Measurements from ENCODE around the gene USP6NL. TPM values are rescaled to one million over a fixed set of nuclear protein-coding genes. Genes with fewer than 3 reads are reported as not detected.
"Not testable (repeated sequence)": the region's sequence is repeated elsewhere in the genome, so short reads cannot be mapped to it uniquely, and the experiment has no call there.

USP6NL gene
- total RNA-seq, 1 donor from 2014 or later = 37.8 TPM

- intact Hi-C loops (cut with DNase I) = no loop called here
- no peak for ATAC-seq
Observed at GRCh38 chr10:11505639-11506038, 105.8 kb downstream of the USP6NL start.

DNA sequence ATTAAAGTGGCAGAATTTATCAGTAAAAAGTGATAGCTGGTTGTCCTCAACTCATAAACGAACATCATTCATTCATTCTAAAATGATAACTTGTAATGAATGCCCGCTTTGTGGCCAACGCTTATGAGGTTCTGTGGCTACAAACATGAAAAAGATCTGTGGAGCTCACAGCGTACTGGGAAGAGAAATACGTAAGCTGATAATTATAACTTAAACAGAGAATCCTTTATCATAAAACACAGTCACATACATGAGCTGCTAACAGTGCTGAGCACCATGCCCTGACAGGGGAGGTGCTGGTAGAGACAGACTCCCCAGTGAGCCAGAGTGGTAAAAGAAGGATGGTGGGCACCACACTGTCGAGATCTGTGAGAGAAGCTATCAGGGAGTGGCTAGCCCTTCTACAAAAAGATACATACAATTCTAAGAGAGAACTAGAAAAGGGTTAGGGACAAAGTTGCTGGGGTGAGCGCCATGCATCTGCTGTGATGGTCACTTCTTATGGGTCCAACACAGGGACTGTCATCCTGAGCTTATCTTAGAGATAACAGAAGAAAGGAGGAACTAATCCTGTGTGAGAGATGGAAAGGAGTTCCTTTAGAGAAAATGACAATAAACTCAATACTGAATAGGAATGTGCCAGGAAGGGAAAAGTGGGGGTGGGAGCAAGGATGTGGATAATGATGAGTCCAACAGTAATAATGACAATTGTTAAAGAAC, 106.7 kb downstream of the USP6NL start:
- no peak for DNase-seq (ENCODE audit: low spot score)
- ATAC-seq = no peak
- intact Hi-C loops (cut with DNase I) = no loop called here

More at GRCh38 chr10:11505639-11506038, 105.8 kb downstream of the USP6NL start:
- no peak for DNase-seq (ENCODE audit: low spot score)

DNA sequence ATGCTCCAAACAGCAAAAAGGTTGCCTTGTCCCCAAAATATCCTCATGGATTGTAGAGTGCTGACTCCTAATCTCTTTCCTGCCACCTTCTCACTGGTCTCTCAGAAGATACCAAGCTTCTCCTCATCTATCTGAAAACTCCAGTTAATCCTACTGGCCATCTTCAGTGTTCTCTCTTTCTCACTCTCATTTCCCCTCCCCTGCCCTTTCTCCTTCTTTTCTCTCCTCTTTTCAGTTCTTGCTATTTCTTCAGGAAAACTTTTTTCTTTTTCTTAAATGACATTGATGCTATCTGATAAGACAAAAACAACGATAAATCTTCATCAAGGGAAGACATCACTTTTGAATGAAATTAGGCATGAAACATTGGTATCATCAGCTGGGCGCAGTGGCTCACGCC, 109.8 kb downstream of the USP6NL start:
- intact Hi-C loops (cut with DNase I) = no loop called here
- DNase-seq (ENCODE audit: low spot score) (no peak), ATAC-seq (no peak)

DNA sequence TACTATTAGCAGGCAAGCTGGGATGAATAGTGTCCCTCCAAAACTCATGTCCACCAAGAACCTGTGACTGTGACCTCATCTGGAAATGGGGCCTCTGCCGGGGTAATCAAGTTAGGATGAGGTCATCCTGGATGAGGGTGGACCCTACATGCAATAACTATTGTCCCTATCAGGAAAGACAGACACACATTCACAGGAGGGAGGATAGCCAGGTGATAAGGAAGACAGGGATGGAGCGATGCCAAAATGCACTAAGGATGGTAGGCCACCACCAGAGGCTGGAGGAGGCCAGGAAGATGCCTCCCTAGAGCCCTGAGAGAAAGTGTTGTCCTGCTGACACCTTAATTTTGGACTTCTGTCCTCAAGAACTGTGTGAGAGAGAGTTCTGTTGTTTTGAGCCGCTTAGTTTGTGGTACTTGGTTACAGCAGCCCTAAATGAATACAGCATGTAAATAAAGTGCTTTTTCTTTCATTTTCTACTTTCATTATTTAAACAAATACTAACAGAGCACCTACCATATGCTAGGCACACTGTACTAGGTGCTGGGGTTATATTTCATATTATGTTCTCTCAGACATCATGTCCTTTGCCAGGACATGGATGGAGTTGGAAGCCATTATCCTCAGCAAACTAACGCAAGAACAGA, 111.9 kb downstream of the USP6NL start:
- intact Hi-C loops (cut with DNase I) = no loop called here
- no peak for ATAC-seq

DNA sequence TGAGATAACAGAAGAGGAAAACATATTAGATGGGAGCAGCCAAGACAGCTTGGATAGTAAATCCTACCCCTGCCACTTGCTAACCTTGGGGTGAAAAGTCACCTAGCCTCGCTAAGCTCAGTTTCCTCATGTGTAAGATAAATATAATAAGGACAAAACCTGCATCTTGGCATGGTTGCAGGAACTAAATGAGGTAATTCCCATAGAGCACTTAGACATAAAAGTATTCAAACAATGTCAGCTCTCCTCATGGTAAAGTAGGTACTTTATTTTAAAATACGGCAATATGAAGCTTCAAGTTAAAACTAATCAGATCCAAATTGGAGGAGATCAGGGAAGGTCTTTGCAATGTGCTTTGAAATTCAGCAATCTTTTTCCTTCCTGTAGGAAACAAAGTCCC, 113.1 kb downstream of the USP6NL start:
- ATAC-seq = no peak
- no peak for DNase-seq (ENCODE audit: low spot score)
- intact Hi-C loops (cut with DNase I) = no loop called here

More for the DNA sequence above, 111.9 kb downstream of the USP6NL start:
- no peak for DNase-seq (ENCODE audit: low spot score)

DNA sequence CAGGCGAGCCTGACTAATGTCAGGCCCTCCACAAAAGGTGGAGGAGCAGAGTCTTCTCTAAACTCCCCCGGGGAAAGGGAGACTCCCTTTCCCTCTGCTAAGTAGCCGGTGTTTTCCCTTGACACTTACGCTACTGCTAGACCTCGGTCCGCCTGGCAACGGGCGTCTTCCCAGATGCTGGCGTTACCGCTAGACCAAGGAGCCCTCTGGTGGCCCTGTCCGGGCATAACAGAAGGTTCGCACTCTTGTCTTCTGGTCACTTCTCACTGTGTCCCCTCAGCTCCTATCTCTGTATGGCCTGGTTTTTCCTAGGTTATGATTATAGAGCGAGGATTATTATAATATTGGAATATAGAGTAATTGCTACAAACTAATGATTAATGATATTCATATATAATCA, 116.5 kb downstream of the USP6NL start:
- ATAC-seq; intact Hi-C loops (cut with DNase I): not testable (repeated sequence)
- peak; percentile 68 for DNase-seq (ENCODE audit: low spot score)

DNA sequence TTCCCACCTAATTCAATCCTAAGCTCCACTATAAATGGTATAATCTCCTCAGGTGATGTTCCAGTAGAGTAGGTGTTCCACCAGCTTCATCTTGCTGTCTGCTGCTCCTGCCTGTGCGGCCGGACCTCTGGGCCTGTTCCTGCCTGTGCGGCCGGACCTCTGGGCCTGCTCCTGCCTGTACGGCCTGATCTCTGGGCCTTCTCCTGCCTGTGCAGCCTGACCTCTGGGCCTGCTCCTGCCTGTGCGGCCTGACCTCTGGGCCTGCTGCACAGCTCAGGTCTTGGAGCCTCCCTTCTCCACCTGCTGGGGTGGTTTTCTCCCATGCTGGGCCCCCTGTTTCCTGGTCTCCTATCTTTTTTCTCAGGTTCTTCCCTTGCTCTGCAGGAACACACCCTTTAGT, 117.8 kb downstream of the USP6NL start:
- ATAC-seq (no peak), DNase-seq (ENCODE audit: low spot score) (no peak)
- intact Hi-C loops (cut with DNase I) = no loop called here

DNA sequence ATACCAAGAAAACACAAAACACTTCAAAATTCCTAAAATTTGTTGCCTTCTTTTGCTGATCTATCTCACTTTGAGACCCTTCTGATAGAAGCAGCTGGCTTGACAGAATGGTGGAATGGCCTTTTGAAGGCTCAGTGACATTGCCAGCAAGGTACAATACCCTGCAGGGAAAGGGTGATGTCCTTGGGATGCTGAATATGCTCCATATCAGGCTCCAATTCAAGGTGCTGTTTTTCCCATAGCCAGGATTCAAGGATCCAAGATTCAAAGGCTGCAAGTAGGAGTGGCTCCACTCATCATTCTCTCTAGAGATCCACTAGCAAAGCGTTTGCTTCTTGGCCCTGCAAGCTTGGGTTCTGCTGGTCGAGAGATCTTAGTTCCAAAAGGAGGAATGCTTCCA, 120.4 kb downstream of the USP6NL start:
- ATAC-seq = no peak
- intact Hi-C loops (cut with DNase I) = no loop called here

DNA sequence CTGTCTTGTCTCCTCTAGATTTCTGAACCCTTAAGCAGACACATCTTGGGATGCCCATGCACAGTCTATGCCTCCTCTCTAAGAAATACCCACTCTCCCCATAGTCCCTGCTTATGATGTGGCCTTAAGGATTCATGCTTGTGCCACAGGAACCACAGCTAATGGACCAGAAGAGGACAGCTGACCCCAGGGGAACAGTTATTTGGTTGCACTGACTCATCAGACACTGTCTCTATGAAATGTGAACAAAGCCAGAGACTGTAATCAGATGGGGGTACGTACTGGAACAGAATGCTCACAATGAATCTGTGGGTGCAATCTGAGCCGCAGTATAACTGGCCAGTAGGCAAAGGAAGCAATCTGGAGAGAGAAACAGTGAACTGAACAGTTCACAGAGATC, 121.9 kb downstream of the USP6NL start:
- intact Hi-C loops (cut with DNase I) = no loop called here
- no peak for DNase-seq (ENCODE audit: low spot score)
- ATAC-seq = no peak

More for the DNA sequence above, 120.4 kb downstream of the USP6NL start:
- DNase-seq (ENCODE audit: low spot score) = no peak

DNA sequence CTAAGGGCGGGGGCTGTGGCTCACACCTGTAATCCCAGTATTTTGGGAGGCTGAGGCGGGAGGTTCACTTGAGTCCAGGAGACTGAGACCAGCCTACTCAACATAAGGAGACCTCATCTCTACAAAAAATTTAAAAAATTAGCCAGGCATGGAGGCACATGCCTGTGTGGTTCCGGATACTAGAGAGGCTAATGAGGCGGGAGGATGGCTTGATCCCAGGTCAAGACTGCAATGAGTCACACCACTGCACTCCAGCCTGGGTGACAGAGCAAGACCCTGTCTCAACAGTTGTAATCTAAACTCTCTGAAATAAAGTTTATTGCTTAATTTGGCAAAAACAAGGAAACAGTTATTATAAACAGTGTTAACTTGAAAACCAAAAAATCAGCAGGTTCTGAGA, 123.3 kb downstream of the USP6NL start:
- DNase-seq (ENCODE audit: low spot score) (no peak), ATAC-seq (no peak)
- intact Hi-C loops (cut with DNase I) = no loop called here

DNA sequence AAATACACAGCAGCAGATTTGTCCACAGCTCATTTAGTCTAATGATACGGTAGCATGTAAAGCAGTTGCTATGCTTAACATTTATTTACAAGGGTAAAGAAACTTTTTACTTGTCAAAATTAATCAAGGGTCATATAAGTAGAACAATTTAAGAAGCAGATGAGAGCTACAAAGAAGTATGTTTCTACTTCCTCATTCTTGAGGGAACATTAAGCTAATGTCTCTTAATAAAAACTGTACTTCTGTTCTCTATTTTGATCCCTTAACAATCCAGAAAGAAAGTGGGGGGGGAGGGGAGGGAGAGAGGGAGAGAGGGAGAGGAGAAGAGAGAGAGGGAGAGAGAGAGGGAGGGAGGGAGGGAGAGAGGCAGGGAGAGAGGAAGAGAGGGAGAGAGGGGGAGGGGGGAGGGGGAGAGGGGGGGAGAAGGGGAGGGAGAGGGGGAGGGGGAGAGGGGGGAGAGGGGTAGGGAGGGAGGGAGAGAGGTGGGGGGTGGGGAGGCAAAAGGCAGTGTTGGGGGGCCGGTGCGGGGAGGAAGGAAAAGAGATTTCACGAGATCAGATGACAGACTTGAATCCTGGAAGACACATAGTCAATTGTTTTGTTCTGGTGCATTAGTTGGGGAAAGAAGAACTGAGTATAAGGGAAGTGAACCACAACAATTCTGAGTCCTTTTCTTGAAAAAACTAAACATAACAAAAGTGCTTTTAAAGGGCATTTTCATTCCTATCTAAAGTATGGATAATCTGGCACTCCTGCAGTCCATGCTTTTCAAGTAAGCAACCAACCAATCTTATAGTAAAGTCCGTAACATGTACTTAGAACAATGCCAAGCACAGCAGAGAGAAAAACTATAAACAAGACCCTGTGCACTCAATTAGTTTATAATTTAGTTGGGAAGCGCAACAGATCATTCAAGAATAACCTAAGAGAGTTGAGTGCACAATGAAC, 128.0 kb downstream of the USP6NL start:
- ATAC-seq (no peak), DNase-seq (ENCODE audit: low spot score) (no peak)
- intact Hi-C loops (cut with DNase I) = no loop called here

DNA sequence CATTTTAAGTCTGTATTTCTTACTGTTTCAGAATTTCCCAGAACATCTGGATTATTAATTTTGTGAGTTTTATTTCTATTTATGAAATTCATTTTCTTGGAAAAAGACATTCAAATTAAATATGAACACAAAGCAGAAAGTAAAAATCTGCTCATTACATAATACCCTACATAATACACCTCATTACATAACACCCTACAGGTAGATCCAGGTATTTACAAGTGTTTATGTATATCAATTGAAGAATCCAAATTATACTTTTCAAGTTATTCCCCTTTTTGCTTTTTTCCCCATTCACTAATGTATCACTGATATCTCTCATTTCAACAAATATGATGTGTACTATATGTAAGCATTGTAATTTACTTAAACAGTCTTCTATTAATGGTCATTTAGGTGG, 129.1 kb downstream of the USP6NL start:
- ATAC-seq = no peak
- intact Hi-C loops (cut with DNase I) = no loop called here
- no peak for DNase-seq (ENCODE audit: low spot score)

DNA sequence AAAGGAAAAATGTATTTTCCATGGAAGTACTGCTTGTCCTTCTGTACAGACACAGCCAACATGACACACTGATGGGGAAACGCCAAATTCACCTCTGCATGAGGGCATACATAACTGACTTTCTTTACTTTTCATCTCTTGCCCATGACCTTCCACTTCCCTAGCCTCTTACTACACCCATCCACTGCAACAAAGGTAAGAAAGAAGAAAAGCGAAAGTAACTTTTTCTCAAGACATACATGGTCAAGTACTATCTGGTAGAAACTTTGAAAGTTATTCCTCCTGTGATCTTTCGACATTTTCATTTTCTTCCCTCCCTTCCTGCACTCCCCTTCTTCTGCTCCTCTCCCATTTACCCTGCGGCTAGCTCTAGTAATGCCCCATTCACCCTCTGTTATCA, 130.8 kb downstream of the USP6NL start:
- no peak for DNase-seq (ENCODE audit: low spot score)
- intact Hi-C loops (cut with DNase I) = no loop called here

GRCh38 chr10:11479300-11479699, 132.2 kb downstream of the USP6NL start:
- ATAC-seq (no peak), DNase-seq (ENCODE audit: low spot score) (no peak)
- intact Hi-C loops (cut with DNase I) = no loop called here

More for the DNA sequence above, 130.8 kb downstream of the USP6NL start:
- ATAC-seq = no peak

GRCh38 chr10:11478807-11479206, 132.6 kb downstream of the USP6NL start:
- no peak for DNase-seq (ENCODE audit: low spot score)
- ATAC-seq = no peak
- intact Hi-C loops (cut with DNase I) = no loop called here

DNA sequence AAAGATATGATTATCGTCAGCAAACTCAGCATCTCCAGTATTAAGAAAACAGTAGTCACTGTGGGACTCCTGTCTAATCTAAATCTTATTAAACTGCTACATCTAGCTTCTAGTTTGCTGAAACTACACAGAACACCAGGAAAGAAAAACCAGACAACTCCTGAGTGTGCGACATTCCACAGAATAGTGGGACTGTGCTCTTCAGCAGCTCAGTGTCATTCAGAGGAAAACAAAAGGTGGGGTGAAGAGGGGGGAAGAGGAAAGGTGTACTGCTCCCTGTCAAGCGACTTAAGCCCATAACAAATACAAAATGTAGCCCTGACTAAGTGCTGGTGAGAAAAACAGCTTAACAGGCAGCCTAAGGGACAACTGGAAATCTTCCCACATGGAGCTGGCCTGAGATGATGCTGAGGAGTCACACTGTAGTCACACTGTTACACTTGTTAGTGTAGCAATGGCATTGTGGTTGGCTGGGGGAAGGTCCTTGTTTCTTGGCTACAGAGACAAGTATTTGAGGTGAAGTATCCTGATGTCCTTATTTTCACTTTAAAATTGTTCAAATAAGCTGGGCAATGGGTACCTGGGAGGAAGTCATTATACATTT, 135.5 kb downstream of the USP6NL start:
- intact Hi-C loops (cut with DNase I) = no loop called here

DNA sequence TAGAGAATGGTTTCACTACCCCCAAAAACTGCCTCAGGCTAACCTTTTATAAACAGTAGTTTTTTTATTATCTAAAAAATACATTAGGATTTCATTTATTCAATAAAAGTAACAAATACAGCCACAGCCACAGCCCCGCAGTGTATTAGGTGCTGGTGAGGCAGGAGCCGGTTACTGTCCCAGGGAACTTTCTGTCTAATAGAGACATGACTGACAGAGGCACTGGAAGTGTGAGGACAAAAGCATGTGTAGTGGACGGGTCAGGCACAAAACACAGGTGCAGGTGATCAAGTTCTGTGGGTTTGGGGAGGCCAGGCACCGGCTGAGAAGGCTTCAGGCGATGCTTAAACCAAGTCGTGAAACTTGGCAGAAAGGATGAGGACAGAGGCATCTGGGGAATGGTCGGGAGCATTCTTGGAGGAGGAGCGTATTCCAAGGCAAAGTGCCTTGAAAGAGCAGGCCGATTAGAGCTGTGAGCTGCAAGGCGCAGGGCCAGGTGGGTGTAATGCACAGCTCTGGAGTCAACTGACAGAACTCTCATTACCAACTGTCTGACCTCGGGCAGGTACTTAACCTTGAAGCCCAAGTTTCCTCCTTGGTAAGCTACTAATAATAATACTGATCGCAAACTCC, 138.2 kb downstream of the USP6NL start:
- DNase-seq (ENCODE audit: low spot score) (no peak), ATAC-seq (peak; percentile 50)
- intact Hi-C loops (cut with DNase I) = no loop called here

More for the DNA sequence above, 135.5 kb downstream of the USP6NL start:
- ATAC-seq (no peak), DNase-seq (ENCODE audit: low spot score) (no peak)

DNA sequence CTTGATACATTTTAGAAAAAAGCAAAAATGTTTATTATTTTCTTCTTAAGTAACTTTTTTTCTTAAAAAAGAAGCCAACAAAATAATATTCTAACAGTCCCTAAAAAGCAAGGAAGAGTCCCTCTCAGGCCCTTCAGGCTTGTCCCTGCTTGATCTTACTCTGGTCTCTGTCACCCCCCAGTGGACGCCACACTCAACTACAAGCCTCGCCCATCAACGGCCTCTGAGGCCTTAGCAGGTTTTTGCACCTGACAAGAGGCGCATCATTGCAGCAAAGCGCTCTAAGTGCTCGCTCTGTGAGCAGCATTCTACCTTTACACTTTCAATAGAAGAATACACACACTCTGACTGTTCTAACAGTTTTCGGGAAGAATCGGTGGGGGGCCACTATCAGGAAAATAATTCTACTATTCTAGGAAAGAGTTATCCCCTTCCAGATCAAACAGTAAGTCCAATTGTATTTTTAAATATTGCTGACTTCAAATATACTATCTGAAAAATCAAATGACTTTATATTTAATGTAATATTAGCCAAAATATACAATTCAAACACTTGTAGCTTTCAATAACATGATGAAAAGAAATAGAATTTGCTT, 139.2 kb downstream of the USP6NL start:
- peak; percentile 91 for ATAC-seq
- peak; percentile 79 for DNase-seq (ENCODE audit: low spot score)
- intact Hi-C loops (cut with DNase I) = no loop called here

Measured in sciatic nerve (tissue), 2 donors.